ENCODE data around the gene PARD3B. TPM values are rescaled to one million over a fixed set of nuclear protein-coding genes. Genes with fewer than 3 reads are reported as not detected.

Gene PARD3B
- total RNA-seq, 1 experiment from 2014 or later, result 5.8 TPM

DNA sequence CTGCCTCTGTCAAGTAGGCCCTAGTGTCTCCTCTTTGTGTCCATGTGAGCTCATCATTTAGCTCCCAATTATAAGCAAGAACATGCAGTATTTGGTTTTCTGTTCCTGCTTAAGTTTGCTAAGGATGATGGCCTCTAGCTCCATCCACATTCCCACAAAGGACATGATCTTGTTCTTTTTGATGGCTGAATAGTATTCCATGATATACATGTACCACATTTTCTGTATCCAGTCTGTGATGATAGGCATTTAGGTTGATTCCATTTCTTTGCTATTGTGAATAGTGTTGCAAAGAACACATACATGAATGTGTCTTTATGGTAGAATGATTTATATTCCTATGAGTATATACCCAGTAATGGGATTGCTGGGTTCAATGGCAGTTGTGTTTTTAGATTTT is 263.2 kb downstream of the PARD3B start:
- DNase-seq (ENCODE audit: extremely low read depth, low read depth), result no peak

DNA sequence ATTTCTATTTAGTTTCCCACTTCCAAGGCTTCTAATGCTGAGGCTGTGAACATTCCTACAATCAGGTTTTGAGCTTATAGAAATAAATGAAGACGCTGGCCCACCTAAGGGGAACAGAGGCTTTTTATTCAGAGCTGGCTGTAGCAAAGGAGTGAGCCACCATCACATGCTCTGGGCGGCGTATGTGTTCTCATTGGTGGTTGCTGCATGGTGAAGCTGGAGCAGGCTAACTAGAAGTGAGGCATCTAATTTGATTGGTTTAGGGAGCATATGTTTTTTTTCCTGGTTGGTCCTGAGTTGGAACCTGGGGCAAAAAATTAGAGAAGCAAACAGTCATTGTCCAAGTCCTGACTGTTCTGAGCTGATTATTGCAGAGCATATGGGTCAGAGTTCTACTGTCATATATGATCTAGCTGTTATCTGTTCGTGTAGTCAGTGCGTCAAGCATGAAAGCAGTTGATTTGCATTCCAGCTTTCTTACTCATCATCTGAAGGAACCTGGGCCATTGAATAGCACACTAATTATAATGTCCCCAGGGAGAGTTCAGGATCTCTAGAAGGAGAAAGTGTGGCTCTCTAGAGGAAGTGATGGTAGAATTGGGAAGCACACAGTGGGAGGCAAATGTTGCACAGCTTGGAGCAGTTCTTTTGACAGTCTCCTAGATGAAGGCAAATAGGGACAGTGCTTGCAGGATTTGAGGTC is 279.6 kb downstream of the PARD3B start:
- no peak for DNase-seq (ENCODE audit: extremely low read depth, low read depth)

DNA sequence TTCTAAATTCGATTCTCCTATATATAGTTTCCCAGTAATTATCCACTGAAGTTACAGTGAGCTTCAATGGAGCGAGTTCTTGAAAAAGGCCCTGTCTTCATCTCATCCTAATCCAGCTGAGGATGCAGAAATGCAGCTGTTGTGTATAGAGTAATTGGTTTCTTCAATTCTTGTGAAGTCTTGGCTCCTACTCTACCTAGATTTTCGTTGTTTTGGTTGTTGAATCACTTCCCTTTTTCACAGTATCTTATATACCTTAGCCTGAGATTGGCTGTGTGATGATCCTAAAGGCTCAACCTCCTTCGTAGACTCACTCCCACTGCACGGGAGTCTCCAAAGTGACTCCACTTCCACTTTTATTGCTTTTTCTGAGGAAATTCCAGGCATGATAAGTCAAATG is 280.4 kb downstream of the PARD3B start:
- DNase-seq (ENCODE audit: extremely low read depth, low read depth), result no peak

DNA sequence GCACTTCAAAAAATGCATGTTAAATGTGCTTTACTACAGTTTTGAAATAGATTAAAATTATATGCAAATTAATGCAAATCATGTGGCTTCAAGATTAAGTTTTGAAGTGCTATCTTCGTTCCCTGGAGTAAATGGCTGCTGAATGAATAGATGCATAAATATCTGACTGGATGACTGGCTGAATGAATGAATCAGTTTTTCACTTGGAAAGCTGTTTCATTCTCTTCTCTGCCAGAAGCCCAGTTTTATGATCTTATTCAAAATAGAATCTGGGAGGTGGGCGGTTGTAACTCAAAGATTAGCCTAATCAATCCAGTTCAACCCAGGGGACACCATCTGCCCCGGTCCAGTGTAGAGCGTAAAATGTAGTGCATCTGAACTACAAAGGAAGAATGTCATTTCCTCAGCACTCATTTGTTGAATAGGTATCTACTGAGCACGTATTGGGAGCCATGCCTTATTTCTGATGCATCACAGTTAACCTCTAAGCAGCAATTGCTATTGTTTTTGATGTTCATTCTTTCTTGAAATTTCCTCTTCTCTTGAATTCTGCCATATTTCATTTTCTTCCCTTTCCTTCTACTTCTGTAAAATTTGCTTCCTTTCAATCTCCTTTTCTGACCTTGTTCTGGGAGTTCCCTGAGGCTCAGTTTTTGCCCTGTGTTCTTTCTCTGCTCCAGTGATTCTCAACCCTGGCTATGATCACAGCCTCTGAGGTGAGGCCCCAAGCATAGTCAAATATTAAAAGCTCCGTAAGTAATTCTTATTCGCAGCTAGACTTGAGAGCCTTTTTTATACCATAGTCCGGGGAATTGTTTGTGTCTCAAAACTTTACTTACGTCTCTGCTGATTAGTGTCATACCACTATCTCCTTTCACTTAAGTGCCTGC is 282.7 kb downstream of the PARD3B start:
- no peak for DNase-seq (ENCODE audit: extremely low read depth, low read depth)

DNA sequence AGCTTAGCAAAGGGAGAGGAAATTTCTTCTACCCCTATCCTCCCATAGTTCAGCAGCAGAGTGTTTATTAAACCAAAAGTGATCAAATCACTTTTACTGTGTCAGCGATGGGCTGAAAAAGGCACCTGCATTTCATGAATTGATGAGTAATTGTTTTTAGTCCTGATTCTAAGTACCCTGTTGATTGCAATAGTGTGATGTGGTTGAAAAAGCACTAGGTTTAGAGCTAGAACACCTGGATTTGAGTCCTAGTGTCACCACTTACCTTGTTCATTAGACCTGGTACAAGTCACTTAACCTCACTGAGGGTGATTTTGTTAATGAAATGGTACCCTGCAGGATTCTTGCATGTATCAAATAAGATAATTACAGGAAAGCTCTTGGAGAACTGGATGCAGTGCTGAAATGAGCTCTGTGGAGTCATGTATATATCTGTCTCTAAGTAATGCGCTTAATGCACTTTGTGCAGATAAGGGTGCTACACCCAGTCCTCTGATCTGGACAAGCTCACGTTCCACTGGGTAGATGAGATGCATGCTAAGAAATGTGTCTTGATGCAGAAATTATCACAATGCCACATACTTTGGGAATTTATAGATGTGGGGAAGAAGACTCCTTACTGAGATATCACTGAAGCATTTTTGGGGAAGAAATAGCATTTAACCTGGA is 289.6 kb downstream of the PARD3B start:
- no peak for DNase-seq (ENCODE audit: extremely low read depth, low read depth)

DNA sequence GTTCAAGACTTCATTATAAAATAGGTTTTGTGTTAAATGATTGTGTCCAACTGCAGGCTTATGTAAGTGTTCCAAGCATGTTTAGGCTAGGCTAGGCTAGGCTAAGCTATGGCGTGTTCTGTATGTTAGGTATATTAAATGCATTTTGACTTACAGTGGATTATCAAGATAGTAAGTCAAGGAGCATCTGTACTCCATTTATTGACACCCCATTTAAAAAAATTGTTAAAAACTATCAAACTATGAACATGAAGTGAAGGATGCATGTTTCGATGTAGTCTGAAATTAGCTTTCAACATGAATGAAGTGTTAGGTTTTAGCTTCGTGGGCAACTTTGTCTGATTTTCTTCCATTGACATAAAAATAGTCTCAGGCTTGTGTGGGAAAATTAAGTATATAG is 290.5 kb downstream of the PARD3B start:
- no peak for DNase-seq (ENCODE audit: extremely low read depth, low read depth)

DNA sequence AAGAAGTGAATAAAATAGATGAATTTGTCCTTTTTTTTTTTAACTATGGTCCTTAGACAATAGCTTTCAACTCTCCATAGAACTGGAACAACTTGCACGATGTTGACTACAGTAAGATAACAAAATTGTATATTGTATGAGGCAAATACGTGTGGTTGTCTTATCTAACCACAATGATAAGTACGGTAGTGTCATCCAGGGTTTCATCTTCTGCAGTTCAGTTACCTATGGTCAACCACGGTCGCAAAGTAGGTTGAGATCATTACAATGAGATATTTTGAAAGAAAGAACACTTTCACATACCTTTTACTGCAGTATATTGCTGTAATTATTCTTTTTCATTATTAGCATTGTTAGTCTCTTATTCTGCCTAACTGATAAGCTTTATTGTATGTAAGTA is 295.2 kb downstream of the PARD3B start:
- DNase-seq (ENCODE audit: extremely low read depth, low read depth), result no peak

DNA sequence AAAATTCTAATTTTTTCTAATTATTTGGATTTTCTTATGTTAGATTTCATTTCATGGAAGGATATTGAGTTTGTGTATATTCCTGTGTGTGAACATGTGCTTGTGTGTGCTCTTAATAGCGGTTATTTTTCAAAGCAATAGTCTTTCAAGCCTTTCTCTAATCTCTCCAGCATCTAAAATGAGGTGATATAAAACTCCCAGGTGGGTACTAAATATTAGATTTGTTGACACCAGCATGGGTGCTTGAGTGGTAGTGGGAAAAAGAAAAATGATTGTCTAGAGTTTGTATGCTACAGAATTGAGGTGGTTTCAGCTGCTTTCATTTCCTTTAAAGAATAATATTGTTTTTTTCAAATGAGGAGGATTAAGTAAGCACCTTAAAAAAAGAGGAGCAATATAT is 296.8 kb downstream of the PARD3B start:
- no peak for DNase-seq (ENCODE audit: extremely low read depth, low read depth)

DNA sequence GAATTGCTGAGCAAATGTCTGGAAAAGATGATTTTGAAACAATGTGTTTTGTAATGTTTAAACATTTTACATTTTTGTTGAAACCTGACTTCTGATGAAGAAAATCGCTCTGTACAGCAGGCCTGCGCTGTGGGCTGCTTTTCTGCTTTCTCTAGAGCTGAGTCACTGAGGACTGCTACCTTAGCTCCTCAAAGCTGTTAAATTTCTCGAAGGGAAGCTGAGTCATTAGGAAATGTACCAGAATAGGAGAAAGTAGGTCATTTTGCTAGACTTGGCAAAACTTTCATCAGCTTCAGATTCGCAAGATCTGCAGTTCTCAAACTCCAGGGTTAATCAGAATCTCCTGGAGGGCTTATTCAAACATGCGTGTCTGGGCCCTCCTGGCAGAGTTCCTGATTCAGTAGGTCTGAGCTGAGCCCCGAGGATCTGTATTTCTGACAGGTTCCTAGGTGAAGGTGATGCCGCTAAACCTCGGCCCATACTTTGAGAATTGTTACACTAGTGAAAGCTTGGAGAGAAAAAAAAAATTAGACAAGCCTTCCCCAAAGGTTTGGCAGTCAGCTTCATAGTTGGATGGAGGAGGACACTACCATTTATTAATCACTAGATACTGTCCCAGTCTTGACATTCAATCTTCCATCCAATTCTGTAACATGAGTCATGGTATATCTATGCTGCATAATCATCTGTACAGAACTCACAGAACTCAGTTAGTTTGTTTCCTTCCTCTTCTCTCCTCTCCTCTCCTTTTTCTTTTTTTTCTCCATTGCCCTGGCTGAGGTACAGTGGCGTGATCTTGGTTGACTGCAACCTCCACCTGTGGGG is 297.6 kb downstream of the PARD3B start:
- DNase-seq (ENCODE audit: extremely low read depth, low read depth), result peak; percentile 56

DNA sequence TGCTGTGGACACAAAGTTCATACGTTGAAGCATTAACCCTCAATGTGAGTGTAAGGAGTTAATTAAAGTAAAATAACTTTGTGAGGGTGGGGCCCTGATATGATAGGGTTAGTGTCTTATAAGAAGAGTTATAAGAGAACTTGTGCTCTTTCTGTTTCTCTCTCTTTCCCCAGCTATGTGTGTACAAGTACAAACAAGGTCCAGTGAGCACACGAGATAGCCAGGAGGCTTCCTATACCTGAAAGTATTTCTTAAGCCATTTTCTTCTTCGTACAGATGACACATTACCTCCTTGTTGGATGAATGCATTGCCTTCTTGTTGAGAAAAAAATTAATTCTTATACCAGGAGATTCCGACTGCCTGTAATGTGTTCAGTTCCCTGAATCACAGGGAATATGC is 301.2 kb downstream of the PARD3B start:
- no peak for DNase-seq (ENCODE audit: extremely low read depth, low read depth)

DNA sequence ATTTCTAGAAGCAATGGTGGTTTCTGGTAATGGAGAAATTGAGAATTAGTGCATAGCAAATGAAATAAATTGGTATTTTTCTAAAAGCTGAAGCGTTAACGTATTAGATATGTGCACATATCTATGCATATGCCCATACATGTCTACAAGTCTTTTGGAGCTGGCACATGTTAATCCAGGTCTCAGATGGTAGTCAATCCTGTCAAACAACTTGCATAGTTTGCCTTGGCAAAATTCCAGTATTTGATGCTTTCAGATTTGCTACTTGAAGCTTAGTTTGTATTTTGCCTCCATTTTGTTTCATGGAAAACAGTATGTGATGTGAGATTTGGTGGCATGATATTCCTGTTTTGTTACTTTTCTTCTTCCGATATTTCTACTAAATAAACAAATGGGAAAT is 304.6 kb downstream of the PARD3B start:
- DNase-seq (ENCODE audit: extremely low read depth, low read depth), result no peak

DNA sequence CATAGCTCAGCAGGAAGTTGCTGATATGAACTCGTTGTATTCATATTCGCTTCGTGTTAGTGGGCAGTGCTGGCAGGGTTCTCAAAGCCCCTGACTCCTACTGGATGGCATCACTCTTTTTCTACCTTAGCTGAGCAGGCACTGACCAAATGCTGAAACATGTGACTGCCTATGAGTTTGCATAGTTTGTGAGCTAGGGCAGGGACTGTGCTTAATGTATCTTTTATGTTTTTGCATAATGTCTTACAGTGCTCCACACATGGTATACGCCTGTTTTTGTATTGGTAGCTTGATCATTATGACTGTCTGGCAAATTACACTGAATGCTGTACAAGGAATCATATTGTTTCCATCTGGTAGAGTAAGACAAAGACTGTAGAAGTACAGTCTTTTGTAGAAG is 305.3 kb downstream of the PARD3B start:
- DNase-seq (ENCODE audit: extremely low read depth, low read depth), result no peak

DNA sequence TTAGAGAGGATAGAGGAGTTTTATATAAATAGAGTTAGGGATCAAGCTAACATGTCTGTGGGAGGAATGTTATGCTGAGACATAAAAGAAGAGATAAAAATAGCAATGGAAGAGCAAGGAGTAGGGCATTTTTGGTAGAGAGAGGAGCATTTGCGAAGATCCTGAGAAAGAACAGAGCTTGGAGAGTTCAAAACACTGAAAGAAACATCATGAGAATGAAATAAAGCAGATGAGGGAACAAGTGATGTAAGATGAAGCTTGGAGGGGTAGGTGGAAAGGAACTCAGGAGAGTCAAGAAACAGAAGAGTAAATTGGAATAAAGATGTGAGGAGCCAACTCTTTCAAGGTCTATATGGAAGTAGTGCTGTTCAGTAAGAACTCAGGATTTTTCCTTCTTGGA is 308.6 kb downstream of the PARD3B start:
- DNase-seq (ENCODE audit: extremely low read depth, low read depth), result no peak

DNA sequence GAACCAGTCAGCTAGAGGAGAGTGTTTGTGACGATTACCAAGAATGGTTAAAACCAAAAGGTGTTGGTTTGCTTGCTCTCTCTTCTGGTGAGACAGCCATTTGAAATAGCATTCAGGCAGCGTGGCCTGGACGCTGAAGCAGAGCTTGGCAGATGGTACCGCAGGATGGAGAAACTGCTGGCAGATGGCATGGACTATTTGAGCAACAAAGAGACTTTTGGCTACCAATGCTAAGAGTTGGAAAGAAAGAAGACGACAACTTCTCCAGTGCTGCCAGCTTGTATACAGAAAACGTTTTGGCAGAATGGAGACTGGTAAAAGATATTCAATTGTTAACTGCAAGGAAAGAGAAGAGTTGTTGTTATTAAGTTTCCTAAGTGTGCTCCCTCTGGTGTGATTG is 315.0 kb downstream of the PARD3B start:
- no peak for DNase-seq (ENCODE audit: extremely low read depth, low read depth)

DNA sequence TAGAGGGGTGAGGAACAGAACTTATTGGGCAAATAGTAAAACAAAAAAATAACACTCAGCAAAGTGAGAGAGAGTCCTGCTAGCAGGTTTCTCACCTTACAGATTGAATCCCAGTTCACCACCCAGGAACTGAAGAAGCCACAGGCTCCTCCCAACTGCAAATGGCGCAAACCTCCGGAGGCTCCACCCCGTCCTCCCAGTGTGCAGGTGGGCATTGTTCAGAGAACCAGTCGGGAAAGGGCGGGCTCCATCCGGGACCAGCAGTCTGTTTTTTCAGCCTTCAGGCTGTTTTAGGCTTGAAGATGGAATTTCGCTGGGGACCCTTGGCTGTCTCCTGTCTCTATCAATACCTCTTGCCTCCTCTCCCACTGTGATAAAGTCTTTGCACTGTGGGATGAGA is 317.5 kb downstream of the PARD3B start:
- DNase-seq (ENCODE audit: extremely low read depth, low read depth), result no peak

DNA sequence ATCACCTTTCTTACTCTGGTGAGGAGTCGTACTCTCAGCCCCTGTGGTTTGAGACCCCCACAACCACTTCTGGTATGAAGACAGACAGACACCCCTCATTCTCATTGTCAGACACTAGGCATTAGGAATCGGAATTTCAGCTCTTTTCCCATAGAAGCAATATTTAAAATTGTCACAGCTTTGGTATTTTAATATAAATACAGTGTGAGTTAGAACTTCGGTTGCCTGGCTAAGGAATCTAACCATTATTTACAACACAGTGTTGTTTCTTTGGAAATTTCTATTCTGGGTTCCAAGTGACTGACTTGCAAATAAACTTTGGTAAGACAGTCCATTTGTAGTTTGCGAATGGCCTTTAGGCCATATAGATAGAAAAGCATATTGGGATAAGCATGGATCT is 318.1 kb downstream of the PARD3B start:
- no peak for DNase-seq (ENCODE audit: extremely low read depth, low read depth)

DNA sequence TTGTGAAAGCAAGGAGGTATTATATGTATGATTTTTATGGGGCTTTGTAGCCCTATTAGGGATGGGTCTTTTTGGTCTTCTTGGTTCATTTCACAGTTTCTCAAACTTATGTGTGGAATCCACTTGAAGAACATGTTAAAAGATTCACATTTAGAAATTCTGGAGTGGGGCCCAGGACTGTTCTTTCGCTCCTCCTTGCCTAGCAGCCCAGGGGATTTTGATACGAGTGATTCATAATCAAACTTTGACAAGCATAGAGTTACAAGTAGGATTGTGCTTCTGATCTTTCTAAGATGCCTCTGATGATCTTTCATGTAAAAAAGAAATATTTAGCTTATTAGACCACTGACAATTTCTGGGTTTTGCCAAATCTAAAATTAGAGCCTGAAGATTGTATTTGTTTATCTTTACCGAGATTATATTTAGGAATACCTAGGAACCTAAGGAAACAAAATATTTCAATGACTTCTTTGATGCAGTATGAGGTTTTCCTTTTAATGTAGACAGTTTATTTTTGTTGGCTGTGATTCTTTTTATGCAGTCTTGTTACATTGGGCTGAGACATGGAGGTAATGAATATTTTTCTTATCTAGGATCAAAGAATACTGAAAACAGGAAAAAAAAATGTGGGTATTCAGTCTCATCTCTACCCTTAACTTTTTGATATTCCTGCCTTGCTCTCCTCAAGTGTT is 324.0 kb downstream of the PARD3B start:
- no peak for DNase-seq (ENCODE audit: extremely low read depth, low read depth)

DNA sequence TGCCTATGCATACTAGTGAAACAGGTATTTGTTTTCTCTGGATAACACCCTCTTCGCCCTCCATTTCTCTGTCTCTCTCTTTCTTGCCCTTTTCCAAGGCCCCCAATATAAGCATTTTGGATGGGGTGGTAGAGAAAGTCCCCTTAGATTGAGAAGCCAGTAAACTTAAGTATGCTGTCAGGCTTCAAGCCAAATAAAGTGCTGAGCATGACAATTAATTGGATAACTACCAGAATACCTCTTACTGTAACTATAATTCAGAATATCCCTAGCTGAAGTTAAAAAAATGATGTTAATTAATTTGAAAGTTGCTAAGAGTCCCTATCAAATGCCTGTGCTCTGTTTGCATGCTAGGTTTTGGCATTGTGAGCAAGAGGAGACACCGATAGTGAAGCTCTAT is 324.8 kb downstream of the PARD3B start:
- no peak for DNase-seq (ENCODE audit: extremely low read depth, low read depth)

DNA sequence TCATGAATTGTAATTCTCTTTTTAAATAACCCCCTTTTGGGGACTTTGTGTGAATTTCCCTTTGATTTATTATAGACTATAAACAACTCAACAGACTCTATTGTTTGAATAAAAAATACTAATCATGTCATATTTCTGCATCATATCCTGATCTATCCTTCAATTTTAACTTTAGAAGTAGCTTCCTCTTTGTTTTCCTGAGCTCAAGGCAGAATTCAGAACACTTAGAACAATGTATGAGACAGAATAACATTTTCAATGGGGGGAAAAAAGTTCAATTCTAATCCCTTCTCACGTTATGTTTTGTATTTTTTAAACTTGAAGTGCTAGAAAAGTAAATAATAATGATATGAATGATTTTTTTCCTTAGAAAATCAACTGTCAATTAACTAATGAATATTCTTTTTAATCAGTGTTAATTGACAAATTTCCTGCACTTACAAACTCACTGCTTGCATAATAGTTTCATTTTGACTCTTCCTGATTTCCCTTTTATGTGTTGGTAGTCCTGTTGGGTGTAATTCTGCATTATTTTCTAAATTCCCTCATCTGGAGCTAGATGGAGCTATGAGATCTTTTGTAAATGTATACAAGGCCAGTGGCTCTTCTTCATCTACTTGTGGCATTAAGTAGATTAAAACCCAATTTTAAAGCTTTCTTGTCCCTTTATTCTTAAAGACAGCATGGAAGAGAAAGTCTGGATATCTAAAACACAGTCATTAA is 326.1 kb downstream of the PARD3B start:
- peak; percentile 40 for DNase-seq (ENCODE audit: extremely low read depth, low read depth)

DNA sequence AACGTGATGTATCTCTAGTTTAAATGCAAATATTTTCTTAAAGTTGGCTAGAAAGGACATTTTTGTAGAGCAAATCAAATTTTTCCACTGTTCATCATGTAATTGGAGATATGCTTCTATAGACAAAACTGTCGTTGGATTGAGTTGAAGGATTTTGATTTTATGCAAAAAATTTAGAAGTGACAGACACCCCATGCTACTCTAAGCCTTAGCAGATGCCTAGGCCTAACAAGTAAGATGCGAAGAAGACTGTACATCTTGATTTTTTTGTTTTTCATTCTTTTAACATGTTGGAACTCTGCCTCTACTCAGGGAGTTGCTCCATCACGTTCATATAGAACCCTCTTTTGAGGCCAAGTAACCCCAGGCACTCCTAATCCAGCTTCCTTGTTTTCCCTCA is 331.0 kb downstream of the PARD3B start:
- no peak for DNase-seq (ENCODE audit: extremely low read depth, low read depth)

Data from NCI-H460 (cell line).